Activated CD4-positive, alpha-beta T cell treated with anti-CD3 and anti-CD28 coated beads, Interleukin-2, Interleukin-4, amounts not matched to agents 100 ng/mL and 50 ng/mL, durations not matched to agents 16 hours and 8 hours (primary cell): ENCODE data around the gene NXN.

Source experiments
- DNase-seq: peaks from one replicate; pipeline ENCODE4 v3.0.0-alpha.2; 2020; ENCODE audit warnings: low spot score

The NXN gene

DNA sequence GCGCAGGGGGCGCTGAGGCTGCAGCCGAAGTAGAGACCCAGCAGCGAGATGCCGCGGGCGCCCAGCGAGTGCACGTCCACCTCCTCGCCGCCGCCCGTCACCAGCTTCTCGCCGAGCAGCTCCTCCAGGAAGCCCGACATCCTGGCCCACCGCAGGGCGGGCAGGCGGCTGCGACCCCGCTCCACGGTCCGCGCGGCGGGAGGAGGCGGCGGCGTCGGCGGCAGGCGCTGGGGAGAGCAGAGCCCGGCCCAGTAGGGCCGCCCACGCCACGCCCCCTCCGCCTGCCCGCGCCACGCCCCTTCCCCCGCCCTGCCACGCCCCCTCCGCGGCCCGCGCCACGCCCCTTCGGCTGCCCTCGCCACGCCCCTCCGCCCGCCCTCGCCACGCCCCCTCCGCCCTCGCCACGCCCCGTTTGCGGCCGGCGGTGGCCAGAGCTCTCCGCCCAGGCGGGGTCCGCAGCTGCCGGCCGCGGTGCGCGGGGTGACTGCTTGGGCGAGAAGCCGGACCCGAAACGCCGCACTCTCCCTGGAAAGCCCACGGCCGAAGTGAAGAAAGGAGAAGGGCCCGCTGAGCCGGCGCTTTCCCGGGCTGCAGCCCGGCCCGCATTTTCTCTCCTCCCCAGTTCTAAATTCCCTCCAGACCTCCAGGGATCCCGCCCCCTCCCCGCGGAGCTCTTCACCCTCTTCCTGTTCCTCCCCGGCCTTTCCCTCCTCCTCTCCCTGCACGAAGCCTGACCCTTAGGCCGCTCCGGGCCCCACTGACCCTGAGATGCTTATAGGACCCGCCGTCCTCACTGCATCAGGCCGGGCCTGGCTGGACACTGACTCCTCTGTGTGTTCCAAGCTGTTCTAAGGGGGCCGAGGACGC, at the start of gene NXN:
Gene NXN (minus strand): TSS at position 238 of the 867 bp plus-strand sequence.
- DNase-seq = peak; percentile 85

DNA sequence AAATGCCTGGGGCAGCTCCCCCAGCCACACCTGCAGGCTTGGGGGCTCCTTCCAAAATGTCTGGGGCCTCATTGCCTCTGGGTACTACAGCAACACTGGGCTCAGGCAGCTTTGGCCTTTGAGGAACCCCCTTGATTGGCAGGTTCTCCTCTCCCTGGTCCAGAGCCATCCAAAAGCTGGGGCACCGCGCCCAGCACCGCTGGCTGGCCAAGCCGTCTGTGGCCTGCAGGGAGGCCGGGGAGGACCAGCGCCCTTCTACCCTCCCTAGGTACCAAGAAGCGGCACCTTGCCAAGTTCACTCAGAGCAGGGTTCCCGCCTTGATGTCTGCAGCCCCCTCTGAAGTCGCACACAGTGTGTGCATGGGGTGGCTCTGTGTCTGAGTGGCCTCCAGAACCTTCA, 47.5 kb upstream of the NXN start:
- DNase-seq = no peak

DNA sequence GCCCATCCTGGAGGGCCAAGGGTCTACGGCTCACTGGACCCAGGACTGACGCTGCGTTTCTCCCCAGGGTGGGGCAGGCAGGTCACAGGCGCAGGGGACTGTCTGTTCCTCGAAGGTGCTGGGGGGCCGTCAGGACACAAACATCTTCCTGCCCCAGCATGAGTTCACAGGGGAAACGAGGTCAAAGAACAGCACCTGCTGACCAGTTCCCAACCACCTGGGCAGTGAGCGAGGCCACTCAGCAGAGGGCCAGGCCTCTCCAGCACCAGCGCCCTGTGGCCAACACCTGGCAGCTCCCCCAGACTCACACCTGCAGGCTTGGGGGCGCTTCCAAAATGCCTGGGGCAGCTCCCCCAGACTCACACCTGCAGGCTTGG, 47.0 kb upstream of the NXN start:
- DNase-seq = no peak

DNA sequence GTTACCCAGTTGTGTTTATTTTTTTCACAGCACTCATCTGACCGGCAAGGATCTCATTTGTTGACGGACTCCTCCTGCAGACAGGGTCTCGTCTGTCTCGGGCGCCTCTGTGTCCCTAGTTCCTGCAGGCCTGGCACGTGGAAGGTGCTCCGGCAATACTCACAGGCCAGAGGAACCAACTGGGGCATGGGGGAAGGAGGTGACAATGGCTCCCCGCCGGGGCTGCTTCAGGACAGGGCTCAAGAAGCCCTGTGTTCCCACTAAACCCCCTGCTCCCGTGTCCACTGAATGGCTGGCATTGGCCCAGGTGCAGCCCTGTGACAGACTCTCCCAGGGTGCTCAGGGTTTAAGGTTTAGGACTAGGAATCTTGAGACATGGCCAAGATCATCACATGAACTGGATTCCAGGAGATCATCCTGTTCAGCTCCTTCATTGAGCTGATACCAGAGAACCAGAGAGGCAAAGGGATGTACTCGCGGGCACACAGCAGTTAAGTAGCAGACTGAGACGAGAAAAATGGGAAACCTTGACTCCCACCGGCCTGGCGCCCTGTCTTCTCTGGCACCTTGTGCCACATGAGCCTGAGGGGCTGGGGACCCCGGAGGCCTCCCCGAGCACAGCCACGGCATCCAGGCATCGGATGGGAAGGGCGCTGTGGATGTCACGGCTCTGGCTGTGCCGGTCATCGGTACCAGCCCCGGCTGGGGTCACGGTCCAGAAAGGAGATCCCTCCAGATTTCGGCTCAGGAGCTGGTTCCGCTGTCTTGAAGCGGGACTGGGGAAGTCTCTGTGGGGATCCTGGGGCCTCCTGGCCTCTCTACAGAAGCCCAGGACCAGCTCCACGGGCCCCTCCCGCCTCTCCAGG, 46.4 kb upstream of the NXN start:
- no peak for DNase-seq

DNA sequence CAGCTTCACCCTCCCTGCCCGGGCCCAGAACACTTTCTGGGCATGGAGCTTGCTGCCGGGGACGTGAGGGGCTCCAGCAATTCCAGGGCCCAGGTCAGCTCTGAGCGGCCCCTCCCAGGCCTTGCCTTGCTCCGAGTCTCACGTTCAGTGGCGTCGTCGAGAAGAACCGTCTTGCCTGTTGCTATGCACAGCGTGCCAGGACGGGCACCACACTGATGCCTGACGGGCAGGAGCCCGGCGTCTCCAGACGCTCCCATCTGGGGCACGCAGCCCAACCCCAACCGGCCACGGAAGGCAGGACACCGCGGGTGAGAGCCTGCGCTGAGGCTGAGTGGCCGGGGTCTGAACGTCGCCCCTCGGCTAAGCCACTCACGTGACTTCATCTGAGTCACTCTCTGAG, 44.5 kb upstream of the NXN start:
- DNase-seq = no peak

DNA sequence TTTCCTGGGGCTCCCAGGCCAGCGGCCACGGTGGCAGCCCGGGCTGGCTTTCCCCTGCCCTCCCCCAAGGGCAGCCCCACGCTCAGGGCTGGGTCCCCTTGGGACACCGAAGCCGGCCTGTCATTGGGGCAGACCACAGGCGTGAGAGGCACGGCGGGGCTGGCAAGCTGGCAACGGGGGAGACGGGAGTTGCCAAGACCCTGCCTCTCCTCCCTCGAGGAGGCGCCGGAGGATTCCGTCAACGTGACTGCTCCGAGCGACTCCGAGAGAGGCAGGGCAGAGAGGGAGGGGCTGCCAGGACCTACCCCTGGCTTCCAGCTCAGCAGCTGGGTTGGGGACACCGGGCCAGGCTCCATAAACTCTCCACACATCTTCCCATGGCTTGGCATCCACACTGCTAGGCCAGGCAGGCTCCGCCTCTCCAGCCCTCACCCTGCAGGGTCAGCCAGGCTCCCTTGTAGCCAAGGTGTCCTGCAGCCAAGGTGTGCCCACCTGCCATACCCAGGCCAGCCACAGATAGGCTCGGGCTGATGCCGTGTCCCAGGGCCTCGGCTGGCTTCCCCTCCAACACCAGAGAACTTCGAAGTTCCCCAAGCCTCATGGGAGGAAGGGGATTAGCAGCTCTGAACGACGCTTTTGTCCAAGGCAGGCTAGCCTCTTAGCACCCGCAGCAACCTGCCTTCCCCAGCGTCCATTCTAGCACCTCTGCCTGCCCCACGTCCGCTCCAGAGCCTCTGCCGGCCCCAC, 42.9 kb upstream of the NXN start:
- DNase-seq = no peak

DNA sequence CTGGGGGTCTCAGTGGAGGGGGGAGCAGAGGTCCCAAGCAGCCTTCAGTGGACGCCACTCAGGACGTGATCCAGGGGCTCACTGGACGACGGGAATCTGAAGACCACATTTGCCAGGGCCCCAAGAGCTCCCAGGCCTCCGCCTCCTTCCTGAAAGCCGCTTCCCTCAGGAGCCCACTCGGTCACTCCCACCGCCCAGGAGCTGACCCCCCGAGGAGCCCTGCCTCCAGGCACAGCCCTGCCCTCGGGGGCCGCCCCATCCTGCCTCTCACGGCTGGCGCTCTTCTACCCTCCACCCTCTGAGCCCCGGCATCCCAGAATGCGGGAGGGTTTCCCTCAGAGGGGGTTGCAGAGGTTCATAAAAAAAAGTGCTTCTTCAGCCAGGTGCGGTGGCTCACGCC, 41.6 kb upstream of the NXN start:
- DNase-seq = no peak

DNA sequence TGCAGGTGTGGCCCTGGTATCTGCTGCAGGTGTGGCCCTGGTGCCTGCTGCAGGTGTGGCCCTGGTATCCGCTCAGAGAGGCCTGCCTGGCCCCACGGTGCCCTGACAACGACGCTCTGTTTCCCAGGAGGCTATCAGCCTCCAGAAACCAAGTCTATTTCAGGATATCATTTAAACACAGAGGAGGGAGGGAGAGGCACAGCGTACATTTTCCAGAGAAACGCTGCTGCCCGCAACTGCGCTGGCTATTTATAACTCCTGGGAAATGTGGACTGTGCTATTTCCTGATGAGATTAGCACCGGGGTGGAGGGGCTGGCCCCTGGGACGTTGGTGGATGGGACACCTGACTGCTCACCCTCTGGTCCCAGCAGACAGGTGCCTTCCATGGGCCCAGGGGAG, 39.9 kb upstream of the NXN start:
- DNase-seq = no peak

DNA sequence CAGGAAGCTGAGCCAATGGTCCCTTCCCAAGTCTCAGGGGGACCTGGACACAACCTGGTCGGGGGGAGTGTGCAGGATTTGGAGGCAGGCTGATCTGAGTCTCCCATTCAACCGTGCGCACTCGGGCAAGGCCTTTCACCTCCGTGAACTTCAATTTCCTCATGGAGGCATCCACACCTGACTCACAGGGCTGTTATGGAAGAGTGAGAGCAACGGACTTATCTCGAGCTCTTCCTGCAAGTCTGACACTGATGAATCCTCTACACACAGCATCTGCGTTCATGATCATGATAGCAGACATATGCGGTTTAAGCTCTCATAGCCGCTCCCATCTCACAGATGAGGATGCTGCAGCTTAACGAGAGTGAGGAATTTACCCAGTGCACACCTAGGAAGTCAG, 39.0 kb upstream of the NXN start:
- DNase-seq = no peak

DNA sequence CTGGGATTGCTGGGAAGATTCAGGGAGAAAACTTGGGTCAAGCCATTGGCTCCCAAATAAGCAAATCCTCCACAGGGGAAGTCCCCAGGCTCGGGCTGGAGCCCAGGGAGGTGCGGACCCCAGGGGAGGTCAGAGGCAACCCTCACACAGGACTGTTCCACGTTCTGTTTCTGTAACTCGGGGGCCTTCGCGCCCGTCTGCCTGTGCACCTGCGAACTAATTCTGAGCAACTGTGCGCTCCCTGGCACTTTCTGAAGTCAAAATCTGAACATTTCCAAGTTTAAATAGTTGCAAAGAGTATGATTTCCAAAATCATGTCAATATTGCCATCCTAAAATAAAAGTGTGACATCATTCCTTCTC, 34.1 kb upstream of the NXN start:
- DNase-seq = no peak

DNA sequence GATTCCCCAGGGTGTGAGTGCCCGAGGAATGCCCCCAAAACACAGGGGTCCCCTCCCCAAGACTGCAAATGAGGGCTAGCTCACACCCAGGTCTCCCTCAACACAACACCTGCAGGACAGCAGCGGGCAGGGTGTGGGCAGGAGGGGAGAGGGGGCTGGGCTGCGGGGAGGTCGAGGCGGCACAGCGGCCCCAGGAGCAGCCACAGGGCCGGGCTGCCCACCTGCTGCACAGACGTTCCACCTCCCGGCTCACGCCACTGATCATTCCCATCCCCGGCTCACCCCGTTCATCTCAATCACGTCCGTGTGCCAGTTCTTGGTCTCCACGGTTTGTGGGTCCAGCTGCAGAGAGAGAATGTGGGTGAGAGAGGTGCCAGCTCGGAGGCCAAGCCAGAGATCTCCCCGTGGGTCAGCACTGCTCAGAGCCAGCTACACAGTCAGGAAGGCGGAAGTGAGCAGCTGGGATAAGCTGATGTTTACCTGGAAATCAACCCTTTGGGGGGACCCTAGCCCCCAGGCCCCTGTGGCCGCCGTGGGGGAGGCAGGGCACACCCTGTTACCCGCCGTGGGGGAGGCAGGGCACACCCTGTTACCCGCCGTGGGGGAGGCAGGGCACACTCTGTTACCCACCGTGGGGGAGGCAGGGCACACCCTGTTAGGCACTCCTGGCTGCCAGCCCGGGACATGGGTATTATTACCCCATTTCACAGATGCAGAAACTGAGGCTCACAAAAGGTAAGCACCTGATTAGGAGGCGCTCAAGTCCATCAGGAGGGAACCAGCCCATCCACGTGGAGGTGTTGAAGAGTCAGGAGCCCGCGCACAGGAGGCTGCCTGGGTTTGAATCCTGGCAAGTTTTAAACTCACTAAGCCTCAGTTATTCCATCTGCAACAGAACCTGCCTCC, 33.5 kb upstream of the NXN start:
- no peak for DNase-seq

DNA sequence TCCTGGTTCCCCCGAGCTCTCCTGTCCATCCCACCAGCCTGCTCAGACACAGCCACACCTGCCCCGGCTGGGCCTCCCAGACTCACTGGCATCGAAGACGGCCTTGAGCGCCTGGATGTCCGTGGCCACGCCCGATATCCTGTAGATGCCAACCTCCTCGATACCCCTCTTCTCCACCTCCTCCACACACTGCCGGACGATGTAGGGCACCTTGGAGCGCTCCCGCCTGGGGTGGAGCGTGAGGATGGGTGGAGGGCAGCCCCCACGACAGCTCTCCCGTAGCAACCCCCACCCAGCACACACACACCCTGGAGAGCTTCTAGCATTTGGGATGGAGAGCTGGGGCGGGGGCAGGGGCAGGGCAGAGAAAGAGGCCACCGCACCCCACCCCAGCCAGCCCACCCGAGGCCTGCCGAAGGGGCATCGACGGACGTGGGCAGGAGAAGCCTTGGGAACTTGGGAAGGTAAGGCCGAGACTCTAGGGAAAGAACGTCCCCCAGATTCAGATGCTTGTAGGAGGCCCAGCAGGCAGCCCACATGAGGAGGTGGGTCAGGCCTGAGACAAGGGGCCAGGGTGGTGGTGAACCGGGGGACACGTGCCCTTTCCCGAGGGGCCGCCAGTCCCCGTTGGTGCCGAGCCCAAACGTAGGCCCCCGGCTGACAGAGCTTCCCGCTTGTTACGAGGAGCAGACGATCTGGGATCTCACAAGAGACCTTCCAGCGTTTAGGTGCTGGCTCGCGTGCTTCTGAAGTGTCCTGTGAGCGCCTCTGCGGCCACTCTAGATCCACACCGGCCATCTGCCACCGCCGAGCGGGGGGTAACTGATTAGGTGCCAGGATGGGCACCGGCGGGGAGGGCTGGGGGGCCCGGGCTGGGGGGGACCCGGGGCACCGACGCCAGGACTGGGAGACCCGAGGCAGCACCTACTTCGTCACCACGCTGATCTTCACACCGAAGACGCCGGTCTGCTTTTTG, 32.5 kb upstream of the NXN start:
- DNase-seq = no peak

DNA sequence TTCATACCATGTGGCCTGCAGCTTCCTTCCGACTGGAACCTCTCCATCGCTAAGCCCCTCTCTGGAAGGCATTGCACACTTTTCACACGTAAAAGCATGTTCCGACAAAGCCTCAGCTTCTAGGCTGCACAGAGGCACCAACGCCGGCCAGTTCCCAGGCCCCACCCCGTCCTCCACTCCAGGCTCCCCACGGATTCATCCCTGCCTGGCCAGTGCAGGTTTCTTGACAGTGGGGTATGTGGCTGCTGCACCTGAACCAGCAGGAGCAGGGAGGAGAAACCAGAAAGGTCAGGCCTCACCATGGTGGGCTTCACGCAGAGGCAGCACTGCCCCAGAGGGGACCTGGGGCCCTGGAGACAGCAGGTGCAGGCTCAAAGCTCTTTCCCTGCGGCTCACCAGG, 31.6 kb upstream of the NXN start:
- no peak for DNase-seq

DNA sequence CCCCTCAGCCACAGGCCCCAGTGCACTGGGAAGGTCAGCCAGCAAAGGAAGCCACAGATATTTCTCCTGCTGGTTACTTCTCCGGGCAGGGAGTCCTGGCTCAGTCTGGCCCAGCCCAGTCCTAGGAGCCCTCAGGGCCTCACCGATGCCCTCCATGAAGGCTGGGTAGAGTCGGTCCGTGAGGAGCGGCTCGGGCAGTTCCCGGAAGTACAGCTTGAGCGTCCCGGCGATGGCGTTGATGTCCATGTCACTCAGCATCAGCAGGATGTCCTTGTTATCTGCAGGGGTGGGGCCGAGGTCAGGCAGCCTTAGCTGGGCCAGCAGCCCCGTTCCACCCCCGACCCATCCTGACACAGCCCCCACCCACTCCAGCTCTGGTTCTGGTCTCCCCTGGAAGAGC, 31.0 kb upstream of the NXN start:
- DNase-seq = no peak

DNA sequence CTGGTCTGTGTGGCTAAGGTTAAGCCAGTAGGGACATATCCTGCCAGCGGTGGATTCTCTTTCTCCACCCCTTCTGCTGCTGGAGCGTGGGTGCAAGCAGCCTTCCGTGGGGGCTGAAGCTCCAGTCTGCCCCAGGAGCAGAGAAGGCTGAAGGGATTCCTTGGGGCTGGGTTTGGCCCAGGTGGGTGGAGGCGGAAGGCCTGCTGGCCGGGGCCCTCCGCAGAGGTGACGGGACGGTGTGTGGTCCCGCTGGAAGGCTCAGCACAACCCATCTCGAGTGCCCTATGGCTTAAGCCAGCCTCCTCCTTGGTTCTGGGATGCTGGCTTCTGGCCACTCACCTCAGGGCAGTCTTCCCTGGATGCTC, 30.5 kb upstream of the NXN start:
- DNase-seq = no peak

DNA sequence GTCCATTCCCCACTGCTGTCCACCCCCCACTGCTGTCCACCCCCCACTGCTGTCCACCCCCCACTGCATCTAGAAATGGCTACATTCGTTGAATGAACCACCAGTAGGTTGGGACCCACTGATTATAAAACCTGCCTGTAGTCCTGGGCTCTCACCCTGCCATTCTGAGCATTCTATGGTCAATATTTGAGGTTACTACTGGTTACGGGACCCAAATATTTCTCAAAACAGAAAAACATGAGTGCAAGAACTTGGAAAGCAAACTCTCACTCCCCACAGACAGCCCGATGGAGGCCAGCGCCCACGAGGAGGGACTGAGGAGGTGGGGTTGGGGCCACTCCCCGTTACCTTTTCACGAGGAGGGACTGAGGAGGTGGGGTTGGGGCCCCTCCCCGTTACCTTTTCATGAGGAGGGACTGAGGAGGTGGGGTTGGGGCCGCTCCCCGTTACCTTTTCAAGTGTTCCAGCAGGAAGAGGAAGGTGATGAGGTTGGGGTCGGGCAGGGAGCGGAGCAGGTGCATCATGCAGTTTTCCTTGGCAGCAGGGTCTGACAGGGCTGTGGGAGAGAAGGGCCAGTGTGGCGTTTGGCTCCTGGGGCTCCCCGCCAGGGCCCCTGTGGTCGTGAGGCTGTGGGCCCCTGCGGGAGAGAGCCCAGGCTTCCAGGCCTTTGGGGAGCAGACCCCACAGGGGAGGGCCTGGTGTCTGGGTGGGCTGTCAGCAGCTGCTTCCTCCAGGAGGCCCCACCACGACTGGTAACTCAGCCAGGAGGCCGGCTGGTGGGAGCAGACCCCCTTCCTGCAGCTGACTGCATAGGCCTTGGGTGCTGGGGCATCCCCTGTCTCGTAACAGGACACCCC, 29.9 kb upstream of the NXN start:
- DNase-seq = no peak

DNA sequence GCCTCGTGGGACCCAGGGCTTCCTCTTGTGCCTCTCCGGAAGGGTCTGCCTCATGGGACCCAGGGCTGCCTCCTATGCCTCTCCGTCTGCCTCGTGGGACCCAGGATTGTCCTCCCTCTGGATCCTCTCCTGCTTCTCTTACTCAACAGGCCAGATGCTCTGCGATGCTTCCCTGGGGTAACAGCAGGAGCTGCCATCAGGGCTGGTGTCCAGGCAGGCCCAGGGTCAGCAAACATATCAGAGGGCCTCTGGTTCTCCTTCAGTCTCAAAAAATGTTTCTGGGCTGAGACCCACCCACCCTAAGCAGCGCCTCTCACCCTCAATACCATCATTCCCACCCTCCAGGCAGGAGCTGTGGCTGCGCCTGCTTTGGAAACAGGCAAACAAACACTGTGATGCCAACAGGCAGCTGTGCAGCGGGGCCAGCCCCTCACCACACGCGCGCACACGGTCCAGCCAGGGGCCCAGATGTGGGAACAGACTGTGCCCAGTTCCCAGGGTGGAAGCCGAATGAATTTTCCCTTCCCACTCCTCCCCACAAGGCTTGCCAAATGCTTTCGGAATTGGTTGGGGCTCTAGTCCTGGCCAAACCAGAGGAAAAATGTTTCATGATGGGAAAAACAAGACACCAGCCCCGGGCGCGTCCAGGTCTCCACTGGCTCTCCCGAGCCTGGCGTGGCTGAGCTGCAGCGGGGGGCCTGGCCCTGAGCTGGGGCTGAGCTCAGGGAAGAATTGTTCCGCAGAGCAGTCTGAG, 28.6 kb upstream of the NXN start:
- DNase-seq = no peak

DNA sequence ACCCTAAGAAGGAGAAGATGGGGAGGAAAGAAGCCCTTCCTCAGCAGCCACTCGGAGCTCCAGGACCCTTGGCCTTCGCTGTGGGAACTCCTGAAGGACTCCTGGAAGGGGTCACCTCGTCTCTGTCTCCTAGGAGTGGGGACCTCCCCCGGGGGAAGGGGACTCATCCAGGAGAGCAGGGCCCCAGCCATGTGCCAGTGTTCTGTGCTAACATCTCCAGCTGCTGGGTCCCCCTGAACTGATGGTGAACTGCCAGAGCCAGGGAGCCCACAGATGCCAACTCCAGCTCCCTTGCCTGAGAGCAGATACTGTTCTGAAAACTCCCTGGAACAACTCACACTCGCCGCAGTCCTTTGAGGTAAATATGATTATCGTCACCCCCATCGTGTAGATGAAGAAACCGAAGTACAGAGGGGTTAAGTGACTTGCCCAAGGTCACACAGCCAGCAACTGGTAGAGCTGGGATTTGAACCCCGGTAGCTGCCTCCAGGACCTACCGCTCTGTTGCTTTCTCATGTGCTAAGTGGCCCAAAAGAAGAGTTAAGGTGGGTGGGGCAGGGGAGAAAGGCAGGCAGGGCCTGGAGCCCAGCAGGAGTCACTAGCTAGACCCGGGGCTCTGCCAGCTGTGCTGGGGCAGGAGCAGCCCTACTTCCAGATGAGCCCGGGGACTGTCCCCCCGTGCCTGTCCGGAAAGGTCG, 27.9 kb upstream of the NXN start:
- no peak for DNase-seq
